Measurements from ENCODE around the gene CDADC1.

GRCh38 chr13:49315756-49316482, 68.2 kb downstream of the CDADC1 start:
- TF ChIP-seq CTCF (IDR thresholded peaks at IDR 0.05) (no peak), ZFX (IDR thresholded peaks at IDR 0.05; ENCODE audit: borderline replicate concordance) (no peak)
